HG03432 (cell line): ENCODE measurements around the gene BRSK1.

Experiments used
- ATAC-seq: cut with Tn5 transposase; IDR thresholded peaks from one replicate; pipeline ENCODE4 v1.9.1; 2021; ENCODE audit warnings: mild to moderate bottlenecking, moderate library complexity; ENCODE audit not compliant: unreplicated experiment

BRSK1 gene

GRCh38 chr19:55352040-55352439 lies 68.2 kb downstream of the BRSK1 start:
- ATAC-seq = no peak

- ATAC-seq = no peak
Measured at GRCh38 chr19:55352549-55353145, 68.8 kb downstream of the BRSK1 start.

- no peak for ATAC-seq
Measured at GRCh38 chr19:55353356-55353802, 69.6 kb downstream of the BRSK1 start.

- ATAC-seq = no peak
Measured at GRCh38 chr19:55353803-55354697, 70.3 kb downstream of the BRSK1 start.

GRCh38 chr19:55354698-55355212 lies 71.0 kb downstream of the BRSK1 start, which contains the start of gene COX6B2:
Gene COX6B2, minus strand, starts transcription at chr19:55354719. Its CDS starts 198 bp downstream, at chr19:55354521.
- no peak for ATAC-seq

- ATAC-seq = no peak
Measured at GRCh38 chr19:55355213-55355821, 71.5 kb downstream of the BRSK1 start.

- ATAC-seq = no peak
Measured at GRCh38 chr19:55358493-55358892, 74.7 kb downstream of the BRSK1 start.

GRCh38 chr19:55358943-55359908 lies 75.4 kb downstream of the BRSK1 start:
- ATAC-seq = no peak

GRCh38 chr19:55360902-55361301 lies 77.1 kb downstream of the BRSK1 start:
- no peak for ATAC-seq
